Measurements from ENCODE around the gene PLEKHG4B. TPM values are rescaled to one million over a fixed set of nuclear protein-coding genes. Genes with fewer than 3 reads are reported as not detected.
"Not testable (repeated sequence)": the region's sequence is repeated elsewhere in the genome, so short reads cannot be mapped to it uniquely, and the experiment has no call there.

The PLEKHG4B gene
- polyA plus RNA-seq, 12 donors, result 0.23 to 15.1 (median 0.72) TPM; not detected in 2

GRCh38 chr5:219991-220390 is 128.0 kb downstream of the PLEKHG4B start:
- DNase-seq, result no peak

- not testable (repeated sequence) for DNase-seq
These were observed 131.2 kb downstream of the PLEKHG4B start for GRCh38 chr5:222951-223715.

GRCh38 chr5:223791-224190 is 131.8 kb downstream of the PLEKHG4B start:
- DNase-seq, result no peak

- DNase-seq, result no peak
These were observed 133.4 kb downstream of the PLEKHG4B start for GRCh38 chr5:225334-225733.

GRCh38 chr5:227375-227774 is 135.4 kb downstream of the PLEKHG4B start:
- not testable (repeated sequence) for DNase-seq

GRCh38 chr5:228886-229285 is 136.9 kb downstream of the PLEKHG4B start:
- no peak for DNase-seq

- DNase-seq, result no peak
These were observed 138.7 kb downstream of the PLEKHG4B start for GRCh38 chr5:230711-231110.

- no peak for DNase-seq
These were observed 139.7 kb downstream of the PLEKHG4B start for GRCh38 chr5:231661-232060.

GRCh38 chr5:233426-233825 is 141.5 kb downstream of the PLEKHG4B start:
- DNase-seq, result not testable (repeated sequence)

GRCh38 chr5:234450-234849 is 142.5 kb downstream of the PLEKHG4B start:
- DNase-seq, result no peak

- not testable (repeated sequence) for DNase-seq
These were observed 143.6 kb downstream of the PLEKHG4B start for GRCh38 chr5:235527-235926.

GRCh38 chr5:237931-238330 is 146.0 kb downstream of the PLEKHG4B start:
- DNase-seq, result not testable (repeated sequence)

Other genes with a start within 250 kb of the PLEKHG4B start
- 10 to 100 TPM in 11 of 12 donors, not detected in 1; 10.9 to 43.0 (median 22.5) TPM for gene LRRC14B, start 99.3 kb downstream of the PLEKHG4B start, polyA plus RNA-seq (ENCODE audit: insufficient read length in 12 of 12)
- gene CCDC127, start 126.0 kb downstream of the PLEKHG4B start, polyA plus RNA-seq (ENCODE audit: insufficient read length in 12 of 12), result 10 to 100 TPM in 3 of 12 donors, 1 to 10 TPM in 8, not detected in 1; 8.4 to 12.1 (median 9.2) TPM
- 100 to 1,000 TPM in 4 of 12 donors, 10 to 100 TPM in 7, not detected in 1; 76.2 to 112 (median 92.8) TPM for gene SDHA, start 126.2 kb downstream of the PLEKHG4B start, polyA plus RNA-seq (ENCODE audit: insufficient read length in 12 of 12)
- 10 to 100 TPM in 11 of 12 donors, not detected in 1; 54.1 to 89.4 (median 68.9) TPM for gene PDCD6, start 179.5 kb downstream of the PLEKHG4B start, polyA plus RNA-seq (ENCODE audit: insufficient read length in 12 of 12)
- 10 to 100 TPM in 1 of 12 donors, 1 to 10 TPM in 9, not detected in 2; 1.4 to 11.9 (median 2.0) TPM for gene AHRR, start 229.5 kb downstream of the PLEKHG4B start, polyA plus RNA-seq (ENCODE audit: insufficient read length in 12 of 12)

Data from muscle of arm (tissue), 12 donors.